GM12801 (cell line): ENCODE measurements around the gene DUSP8.

ENCODE experiments used
- CTCF ChIP-seq: IDR thresholded peaks from one replicate; pipeline ENCODE4 v1.5.1; 2011; ENCODE audit warnings: control low read depth; ENCODE audit not compliant: insufficient read length; ENCODE audit errors: extremely low read depth

DUSP8 gene

GRCh38 chr11:1563149-1563638 lies 8.9 kb downstream of the DUSP8 start:
- no peak for TF ChIP-seq CTCF

GRCh38 chr11:1562469-1563148 lies 9.5 kb downstream of the DUSP8 start:
- TF ChIP-seq CTCF: no peak

- no peak for TF ChIP-seq CTCF
These were observed 10.1 kb downstream of the DUSP8 start for GRCh38 chr11:1561955-1562354.

GRCh38 chr11:1561266-1561665 lies 10.8 kb downstream of the DUSP8 start:
- no peak for TF ChIP-seq CTCF

GRCh38 chr11:1560649-1561251 lies 11.3 kb downstream of the DUSP8 start:
- TF ChIP-seq CTCF: no peak

- TF ChIP-seq CTCF: no peak
These were observed 11.9 kb downstream of the DUSP8 start for GRCh38 chr11:1560002-1560648.

GRCh38 chr11:1559111-1559951 lies 12.7 kb downstream of the DUSP8 start:
- no peak for TF ChIP-seq CTCF
